OCI-LY3 (cell line): ENCODE data around the gene CMC2.

Experiments
- H2AFZ ChIP-seq: fragments of 200-600, 300-600 bp; shearing (Covaris generic); 2 replicates; pipeline ENCODE4 v1.6.0; 2014; ENCODE audit warnings: antibody characterized with exemption, low read depth, low read length
- H3K27ac ChIP-seq: fragments of 200-600, 300-600 bp; sonication (generic); 2 replicates; pipeline ENCODE4 v1.5.1; 2014; ENCODE audit warnings: mild to moderate bottlenecking, low read length, moderate library complexity, mixed read lengths
- H3K27me3 ChIP-seq: fragments of 200-600, 300-600 bp; sonication (generic); 2 replicates; pipeline ENCODE4 v1.6.1; 2014; ENCODE audit warnings: low read depth, low read length, mixed read lengths
- H3K36me3 ChIP-seq: fragments of 200-600, 300-600 bp; sonication (generic); replicated peaks from 2 replicates; pipeline ENCODE3; 2014; ENCODE audit warnings: low read depth, low read length, mixed read lengths
- H3K4me1 ChIP-seq: fragments of 300-600, 200-600 bp; sonication (generic); 2 replicates; pipeline ENCODE4 v1.6.1; 2014; ENCODE audit warnings: low read length, mixed read lengths
- H3K4me2 ChIP-seq: fragments of 200-600, 300-600 bp; sonication (generic); 2 replicates; pipeline ENCODE4 v1.6.1; 2014; ENCODE audit warnings: low read length, mixed read lengths
- H3K4me3 ChIP-seq: fragments of 300-600, 200-600 bp; sonication (generic); 2 replicates; pipeline ENCODE4 v1.5.1; 2014; ENCODE audit warnings: antibody characterized with exemption, mild to moderate bottlenecking, low read length, moderate library complexity
- H3K79me2 ChIP-seq: fragments of 300-600, 200-600 bp; shearing (Covaris generic); 2 replicates; pipeline ENCODE4 v1.6.1; 2014; ENCODE audit warnings: mild to moderate bottlenecking, low read length, mixed read lengths
- H3K9ac ChIP-seq: fragments of 300-600, 200-600 bp; shearing (Covaris generic); 2 replicates; pipeline ENCODE4 v1.6.0; 2014; ENCODE audit warnings: mild to moderate bottlenecking, low read length, moderate library complexity
- H3K9me3 ChIP-seq: fragments of 200-600, 300-600 bp; shearing (Covaris generic); 2 replicates; pipeline ENCODE4 v1.6.1; 2014; ENCODE audit warnings: low read length, mixed read lengths; ENCODE audit not compliant: insufficient read depth
- H4K20me1 ChIP-seq: fragments of 200-600, 300-600 bp; sonication (generic); 2 replicates; pipeline ENCODE4 v1.6.1; 2016; ENCODE audit warnings: low read length, mixed read lengths; ENCODE audit not compliant: insufficient read depth
- EZH2phosphoT487 ChIP-seq: fragments of 200-600 bp; shearing (Covaris generic); IDR thresholded peaks from 2 replicates; pipeline ENCODE4 v1.6.1; 2018; ENCODE audit warnings: antibody characterized with exemption, mixed run types, low read depth
- TF ChIP-seq, protein P1 (sequence below): fragments of 200-600, 300-600 bp; sonication (generic); IDR thresholded peaks from 2 replicates; pipeline ENCODE4 v1.5.1; 2014; ENCODE audit warnings: antibody characterized with exemption, low read length, low read depth

Gene CMC2

DNA sequence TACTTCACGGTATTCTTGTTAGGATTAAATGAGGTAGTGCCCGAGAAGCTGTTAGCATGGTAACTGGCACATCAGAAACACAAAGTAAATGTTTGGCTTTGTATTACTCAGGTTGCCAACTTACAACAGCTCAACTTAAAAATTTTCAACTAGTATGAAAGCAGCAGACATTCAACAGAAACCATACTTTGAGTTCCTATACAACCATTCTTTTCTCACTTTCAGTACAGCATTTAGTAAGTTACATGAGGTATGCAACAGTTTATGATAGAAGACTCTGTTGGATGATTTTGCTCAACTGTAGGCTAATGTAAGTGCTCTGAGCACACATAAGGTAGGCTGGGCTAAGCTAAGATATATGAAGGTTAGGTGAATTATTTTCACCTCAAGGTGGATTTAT, 8.0 kb upstream of the CMC2 start:
- Histone ChIP-seq H3K4me1 (no peaks in the 10 kb centered on the region), H3K36me3 (peaks cover 50% of the 10 kb centered on the region), H3K27me3 (no peaks in the 10 kb centered on the region), H3K9me3 (no peaks in the 10 kb centered on the region), H2AFZ (no peak overlapping the region), H3K9ac (no peak overlapping the region), H3K4me3 (no peak overlapping the region), H3K79me2 (peaks cover 16% of the 10 kb centered on the region), H3K4me2 (no peak overlapping the region), H3K27ac (no peak overlapping the region), H4K20me1 (0 out of 2 replicates have a peak, but pooled peaks cover 4% of the 10 kb centered on the region)
- TF ChIP-seq, protein P1, sequence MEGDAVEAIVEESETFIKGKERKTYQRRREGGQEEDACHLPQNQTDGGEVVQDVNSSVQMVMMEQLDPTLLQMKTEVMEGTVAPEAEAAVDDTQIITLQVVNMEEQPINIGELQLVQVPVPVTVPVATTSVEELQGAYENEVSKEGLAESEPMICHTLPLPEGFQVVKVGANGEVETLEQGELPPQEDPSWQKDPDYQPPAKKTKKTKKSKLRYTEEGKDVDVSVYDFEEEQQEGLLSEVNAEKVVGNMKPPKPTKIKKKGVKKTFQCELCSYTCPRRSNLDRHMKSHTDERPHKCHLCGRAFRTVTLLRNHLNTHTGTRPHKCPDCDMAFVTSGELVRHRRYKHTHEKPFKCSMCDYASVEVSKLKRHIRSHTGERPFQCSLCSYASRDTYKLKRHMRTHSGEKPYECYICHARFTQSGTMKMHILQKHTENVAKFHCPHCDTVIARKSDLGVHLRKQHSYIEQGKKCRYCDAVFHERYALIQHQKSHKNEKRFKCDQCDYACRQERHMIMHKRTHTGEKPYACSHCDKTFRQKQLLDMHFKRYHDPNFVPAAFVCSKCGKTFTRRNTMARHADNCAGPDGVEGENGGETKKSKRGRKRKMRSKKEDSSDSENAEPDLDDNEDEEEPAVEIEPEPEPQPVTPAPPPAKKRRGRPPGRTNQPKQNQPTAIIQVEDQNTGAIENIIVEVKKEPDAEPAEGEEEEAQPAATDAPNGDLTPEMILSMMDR, result no peak
- no peak for TF ChIP-seq EZH2phosphoT487

DNA sequence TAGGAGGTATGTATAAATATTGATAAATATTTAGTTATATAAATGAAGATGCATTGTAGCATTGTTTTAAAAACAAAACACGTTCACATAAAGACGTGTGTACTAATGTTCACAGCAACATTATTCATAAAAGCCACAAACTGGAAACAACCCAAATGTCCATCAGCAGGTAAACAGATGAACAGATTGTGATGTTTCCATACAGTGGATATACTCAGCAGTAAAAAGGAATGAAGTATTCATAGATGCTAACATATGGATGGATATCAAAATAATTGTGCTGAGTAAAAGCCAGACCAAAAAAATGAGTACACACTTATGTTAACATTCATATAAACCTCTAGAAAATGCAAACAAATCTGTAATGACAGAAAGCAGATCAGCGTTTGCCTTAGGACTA, 6.3 kb upstream of the CMC2 start:
- Histone ChIP-seq H4K20me1 (peaks cover 9% of the 10 kb centered on the region; the same call in 1 of the 2 replicates), H3K9me3 (no peaks in the 10 kb centered on the region), H3K9ac (no peak overlapping the region), H3K27me3 (no peaks in the 10 kb centered on the region), H2AFZ (no peak overlapping the region), H3K4me3 (no peak overlapping the region), H3K4me2 (no peak overlapping the region), H3K27ac (no peak overlapping the region), H3K4me1 (peaks cover 6% of the 10 kb centered on the region), H3K79me2 (peaks cover 33% of the 10 kb centered on the region), H3K36me3 (peaks cover 45% of the 10 kb centered on the region)
- TF ChIP-seq, protein P1, result no peak
- TF ChIP-seq EZH2phosphoT487, result no peak

DNA sequence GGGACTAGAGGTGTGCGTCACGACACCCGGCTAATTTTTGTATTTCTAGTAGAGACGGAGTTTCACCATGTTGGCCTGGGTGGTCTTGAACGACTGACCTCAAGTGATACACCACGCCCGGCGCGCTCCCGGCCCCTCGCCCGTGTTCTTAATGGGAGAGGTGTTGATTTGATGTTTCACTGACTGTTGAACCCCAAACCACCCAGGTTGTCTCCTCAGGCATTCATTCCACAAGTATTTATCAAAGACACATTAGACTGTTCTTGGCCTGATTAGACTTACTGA, 1.8 kb upstream of the CMC2 start:
- peak overlapping the region; percentile 94 for H3K9ac ChIP-seq
- H2AFZ ChIP-seq, result no peak overlapping the region
- H3K9me3 ChIP-seq, result no peaks in the 10 kb centered on the region
- TF ChIP-seq, protein P1, result no peak
- no peak for TF ChIP-seq EZH2phosphoT487
- H3K27ac ChIP-seq, result no peak overlapping the region
- H3K79me2 ChIP-seq, result peaks cover 70% of the 10 kb centered on the region
- H3K4me1 ChIP-seq, result peaks cover 18% of the 10 kb centered on the region
- H3K4me2 ChIP-seq, result peak overlapping the region; percentile 76
- no peaks in the 10 kb centered on the region for H3K27me3 ChIP-seq
- H3K4me3 ChIP-seq, result peak overlapping the region; percentile 95
- peaks cover 18% of the 10 kb centered on the region for H3K36me3 ChIP-seq
- H4K20me1 ChIP-seq, result peaks cover 27% of the 10 kb centered on the region

DNA sequence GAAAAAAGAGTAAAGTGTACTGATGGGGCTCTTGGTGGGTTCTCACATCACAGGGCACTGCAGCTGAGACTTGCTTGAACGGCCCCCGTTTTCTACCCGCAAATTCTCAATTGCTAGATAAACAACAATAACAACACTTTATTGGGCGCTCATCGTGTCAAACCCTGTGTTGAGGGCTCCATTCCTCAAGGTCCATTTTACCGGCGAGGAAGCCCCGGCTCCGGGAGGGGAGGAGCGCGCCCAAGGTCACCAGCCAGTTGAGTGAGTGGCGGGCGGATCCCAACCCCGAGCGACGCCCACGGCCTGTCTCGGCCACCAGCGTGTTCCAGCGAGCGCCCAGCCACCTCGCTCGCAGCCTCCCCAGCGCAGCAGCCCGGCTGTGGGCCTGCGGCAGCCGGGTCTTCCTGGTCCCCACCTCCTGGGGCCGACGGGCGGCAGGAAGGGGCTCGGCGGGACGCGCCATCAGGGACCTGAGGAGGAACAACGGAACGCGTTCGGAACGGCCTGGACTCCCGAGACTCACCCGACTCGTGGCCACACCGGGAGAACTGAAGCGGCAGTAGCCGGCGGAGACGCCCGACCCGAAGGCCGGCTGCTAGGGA, 373 bp downstream of the CMC2 start:
- TF ChIP-seq, protein P1, result no peak
- no peak for TF ChIP-seq EZH2phosphoT487
- H3K4me3 ChIP-seq, result peak overlapping the region; percentile 95

More for the DNA sequence above, 373 bp downstream of the CMC2 start:
- Histone ChIP-seq H3K9me3 (no peaks in the 10 kb centered on the region), H3K9ac (peak overlapping the region; percentile 94), H3K79me2 (peaks cover 92% of the 10 kb centered on the region), H3K27me3 (no peaks in the 10 kb centered on the region), H3K27ac (peak overlapping the region; percentile 92), H3K4me2 (peak overlapping the region; percentile 100), H3K4me1 (peaks cover 24% of the 10 kb centered on the region), H3K36me3 (peaks cover 5% of the 10 kb centered on the region), H2AFZ (peak overlapping the region; percentile 87), H4K20me1 (peaks cover 36% of the 10 kb centered on the region)
